Stimulated activated memory B cell treated with anti-CD40 and anti-IgM and Interleukin-4, amounts not matched to agents 10 μg/mL and 1 μg/mL and 100 μg/mL, for 72 hours (primary cell): ENCODE data around the gene KCNK5.

Experiments used
- ATAC-seq: fragments of 150-1000 bp; cut with Tn5 transposase; 2 replicates; pipeline ENCODE4 v1.10.0; 2021
- H3K27ac Mint-ChIP-seq: one replicate; pipeline ENCODE4 v1.8.0; 2022; ENCODE audit warnings: mild to moderate bottlenecking, mixed read lengths
- H3K27me3 Mint-ChIP-seq: one replicate; pipeline ENCODE4 v1.8.0; 2022; ENCODE audit warnings: mixed read lengths
- H3K36me3 Mint-ChIP-seq: one replicate; pipeline ENCODE4 v1.8.0; 2022; ENCODE audit warnings: mixed read lengths
- H3K4me1 Mint-ChIP-seq: one replicate; pipeline ENCODE4 v1.8.0; 2022; ENCODE audit warnings: mixed read lengths
- H3K4me3 Mint-ChIP-seq: one replicate; pipeline ENCODE4 v1.8.0; 2022; ENCODE audit warnings: mild to moderate bottlenecking, moderate library complexity, mixed read lengths
- H3K9me3 Mint-ChIP-seq: one replicate; pipeline ENCODE4 v1.8.0; 2022; ENCODE audit warnings: mixed read lengths

KCNK5 gene

GRCh38 chr6:39188571-39188970, 40.7 kb downstream of the KCNK5 start:
- Mint-ChIP-seq H3K4me1 (peaks cover 7% of the 10 kb centered on the region), H3K27ac (no peak overlapping the region), H3K36me3 (no peaks in the 10 kb centered on the region), H3K4me3 (no peak overlapping the region), H3K27me3 (peaks cover 14% of the 10 kb centered on the region), H3K9me3 (no peaks in the 10 kb centered on the region)
- no peak for ATAC-seq

GRCh38 chr6:39188098-39188450, 41.2 kb downstream of the KCNK5 start:
- peaks cover 14% of the 10 kb centered on the region for H3K27me3 Mint-ChIP-seq
- H3K27ac Mint-ChIP-seq: no peak overlapping the region
- no peak for ATAC-seq
- peaks cover 7% of the 10 kb centered on the region for H3K4me1 Mint-ChIP-seq
- H3K4me3 Mint-ChIP-seq: no peak overlapping the region
- H3K36me3 Mint-ChIP-seq: no peaks in the 10 kb centered on the region
- no peaks in the 10 kb centered on the region for H3K9me3 Mint-ChIP-seq

- peaks cover 14% of the 10 kb centered on the region for H3K27me3 Mint-ChIP-seq
- H3K36me3 Mint-ChIP-seq: no peaks in the 10 kb centered on the region
- no peak overlapping the region for H3K4me3 Mint-ChIP-seq
- ATAC-seq: no peak
- H3K4me1 Mint-ChIP-seq: peaks cover 7% of the 10 kb centered on the region
- H3K9me3 Mint-ChIP-seq: no peaks in the 10 kb centered on the region
- no peak overlapping the region for H3K27ac Mint-ChIP-seq
These were observed 44.2 kb downstream of the KCNK5 start for GRCh38 chr6:39184906-39185580.

GRCh38 chr6:39182604-39183003, 46.7 kb downstream of the KCNK5 start:
- no peaks in the 10 kb centered on the region for H3K27me3 Mint-ChIP-seq
- H3K4me1 Mint-ChIP-seq: no peaks in the 10 kb centered on the region
- no peak for ATAC-seq
- no peak overlapping the region for H3K4me3 Mint-ChIP-seq
- no peak overlapping the region for H3K27ac Mint-ChIP-seq
- no peaks in the 10 kb centered on the region for H3K36me3 Mint-ChIP-seq
- H3K9me3 Mint-ChIP-seq: peaks cover under 1% of the 10 kb centered on the region

GRCh38 chr6:39181826-39182225, 47.4 kb downstream of the KCNK5 start:
- Mint-ChIP-seq H3K9me3 (peaks cover 7% of the 10 kb centered on the region), H3K4me1 (no peaks in the 10 kb centered on the region), H3K27me3 (no peaks in the 10 kb centered on the region), H3K4me3 (no peak overlapping the region), H3K27ac (no peak overlapping the region), H3K36me3 (peaks cover 3% of the 10 kb centered on the region)
- no peak for ATAC-seq

- Mint-ChIP-seq H3K36me3 (peaks cover 6% of the 10 kb centered on the region), H3K27me3 (no peaks in the 10 kb centered on the region), H3K27ac (no peak overlapping the region), H3K4me1 (no peaks in the 10 kb centered on the region), H3K9me3 (peaks cover 9% of the 10 kb centered on the region), H3K4me3 (no peak overlapping the region)
- ATAC-seq: peak; percentile 10
These were observed 47.9 kb downstream of the KCNK5 start for GRCh38 chr6:39181333-39181732.

GRCh38 chr6:39178804-39179203, 50.5 kb downstream of the KCNK5 start:
- Mint-ChIP-seq H3K4me3 (no peak overlapping the region), H3K27ac (no peak overlapping the region), H3K9me3 (peaks cover 9% of the 10 kb centered on the region), H3K36me3 (peaks cover 6% of the 10 kb centered on the region), H3K4me1 (no peaks in the 10 kb centered on the region), H3K27me3 (no peaks in the 10 kb centered on the region)
- ATAC-seq: no peak

- Mint-ChIP-seq H3K4me3 (no peak overlapping the region), H3K4me1 (no peaks in the 10 kb centered on the region), H3K36me3 (peaks cover 6% of the 10 kb centered on the region), H3K27ac (no peak overlapping the region), H3K9me3 (peaks cover 9% of the 10 kb centered on the region), H3K27me3 (no peaks in the 10 kb centered on the region)
- no peak for ATAC-seq
These were observed 51.0 kb downstream of the KCNK5 start for GRCh38 chr6:39178235-39178634.

- H3K36me3 Mint-ChIP-seq: peaks cover 6% of the 10 kb centered on the region
- no peaks in the 10 kb centered on the region for H3K4me1 Mint-ChIP-seq
- H3K9me3 Mint-ChIP-seq: peaks cover 9% of the 10 kb centered on the region
- H3K4me3 Mint-ChIP-seq: no peak overlapping the region
- ATAC-seq: no peak
- H3K27me3 Mint-ChIP-seq: peaks cover 10% of the 10 kb centered on the region
- no peak overlapping the region for H3K27ac Mint-ChIP-seq
These were observed 52.1 kb downstream of the KCNK5 start for GRCh38 chr6:39177130-39177529.

GRCh38 chr6:39173270-39173669, 56.0 kb downstream of the KCNK5 start:
- H3K9me3 Mint-ChIP-seq: peaks cover 9% of the 10 kb centered on the region
- peaks cover 10% of the 10 kb centered on the region for H3K27me3 Mint-ChIP-seq

GRCh38 chr6:39172377-39172757, 56.9 kb downstream of the KCNK5 start:
- no peak for ATAC-seq
- Mint-ChIP-seq H3K4me1 (no peaks in the 10 kb centered on the region), H3K4me3 (no peak overlapping the region), H3K9me3 (peaks cover 6% of the 10 kb centered on the region), H3K27me3 (peaks cover 11% of the 10 kb centered on the region), H3K27ac (no peak overlapping the region), H3K36me3 (peaks cover 6% of the 10 kb centered on the region)

More at GRCh38 chr6:39173270-39173669, 56.0 kb downstream of the KCNK5 start:
- H3K4me1 Mint-ChIP-seq: no peaks in the 10 kb centered on the region
- H3K4me3 Mint-ChIP-seq: no peak overlapping the region
- H3K36me3 Mint-ChIP-seq: peaks cover 6% of the 10 kb centered on the region
- ATAC-seq: no peak
- no peak overlapping the region for H3K27ac Mint-ChIP-seq

GRCh38 chr6:39171489-39172376, 57.5 kb downstream of the KCNK5 start:
- ATAC-seq: no peak
- Mint-ChIP-seq H3K4me1 (peaks cover 3% of the 10 kb centered on the region), H3K4me3 (no peak overlapping the region)

GRCh38 chr6:39170860-39171259, 58.4 kb downstream of the KCNK5 start:
- peaks cover 9% of the 10 kb centered on the region for H3K4me1 Mint-ChIP-seq
- no peaks in the 10 kb centered on the region for H3K9me3 Mint-ChIP-seq
- H3K36me3 Mint-ChIP-seq: no peaks in the 10 kb centered on the region
- ATAC-seq: peak; percentile 46
- peaks cover 22% of the 10 kb centered on the region for H3K27me3 Mint-ChIP-seq
- no peak overlapping the region for H3K27ac Mint-ChIP-seq
- H3K4me3 Mint-ChIP-seq: no peak overlapping the region

More at GRCh38 chr6:39171489-39172376, 57.5 kb downstream of the KCNK5 start:
- Mint-ChIP-seq H3K27me3 (peaks cover 18% of the 10 kb centered on the region), H3K9me3 (peaks cover 1% of the 10 kb centered on the region), H3K36me3 (peaks cover 1% of the 10 kb centered on the region), H3K27ac (no peak overlapping the region)

- no peak for ATAC-seq
- Mint-ChIP-seq H3K27ac (no peak overlapping the region), H3K4me3 (no peak overlapping the region), H3K27me3 (peaks cover 22% of the 10 kb centered on the region), H3K9me3 (no peaks in the 10 kb centered on the region), H3K36me3 (no peaks in the 10 kb centered on the region), H3K4me1 (peaks cover 9% of the 10 kb centered on the region)
These were observed 58.9 kb downstream of the KCNK5 start for GRCh38 chr6:39170389-39170788.

GRCh38 chr6:39169448-39170344, 59.6 kb downstream of the KCNK5 start:
- ATAC-seq: no peak
- Mint-ChIP-seq H3K9me3 (no peaks in the 10 kb centered on the region), H3K27me3 (peaks cover 22% of the 10 kb centered on the region), H3K27ac (no peak overlapping the region), H3K4me3 (no peak overlapping the region), H3K36me3 (no peaks in the 10 kb centered on the region), H3K4me1 (peaks cover 9% of the 10 kb centered on the region)
